Mesangial cell (primary cell): ENCODE measurements around the gene NXT2. TPM values are rescaled to one million over a fixed set of nuclear protein-coding genes. Genes with fewer than 3 reads are reported as not detected.

ENCODE experiments used
- total RNA-seq: library from RNA; depleted of rRNA; stranded (reverse); fragments of >200 nt; gene quantifications from 2 replicates; pipeline ENCODE4 v1.2.3, GENCODE V29; 2015

NXT2 gene
- 2.0 and 4.1 TPM in 2 replicates for total RNA-seq

DNA sequence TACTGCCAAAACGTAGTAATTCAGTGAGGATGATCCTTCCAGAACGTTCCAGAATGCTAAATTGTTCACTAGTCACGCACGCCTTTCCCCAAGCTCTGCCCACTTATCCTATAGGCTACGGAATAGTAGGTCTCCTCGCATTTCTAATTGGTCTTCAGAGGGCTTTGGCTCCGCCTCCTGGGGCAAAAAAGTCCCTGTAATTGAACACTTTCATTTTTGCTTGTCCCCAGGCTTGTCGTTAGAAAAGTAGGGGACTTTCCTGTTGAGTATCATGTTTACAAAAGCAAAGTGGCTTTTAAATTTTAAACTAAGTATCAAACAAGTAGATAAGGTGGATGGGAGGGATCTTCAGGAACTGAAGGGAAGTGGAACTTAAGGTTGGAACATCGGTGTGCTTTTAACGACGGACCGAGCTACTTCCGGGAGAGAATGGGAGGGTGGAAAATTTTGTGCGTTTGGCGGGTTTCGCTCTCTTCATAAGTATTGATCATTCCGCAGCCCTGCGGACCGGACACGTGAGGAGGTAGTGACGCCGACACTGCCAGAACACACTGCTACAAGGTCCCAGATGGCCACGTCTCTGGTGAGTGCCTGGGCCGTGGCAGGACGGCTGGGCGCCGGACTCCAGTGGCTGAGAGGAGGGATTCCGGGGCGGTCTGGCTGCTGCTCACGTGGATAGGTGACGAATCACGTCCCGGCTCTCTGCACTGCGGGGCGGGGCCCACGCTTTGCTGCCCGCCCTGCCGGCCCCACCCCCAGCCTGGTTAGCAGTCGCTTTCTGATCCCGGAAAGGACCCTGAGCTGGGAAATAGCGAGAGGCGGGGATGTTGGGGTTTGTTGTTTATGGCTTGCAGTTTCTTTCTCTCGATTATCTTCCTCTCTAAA lies at the start of gene NXT2:
TSS of gene NXT2 (plus strand) at position 406 of the 885 bp plus-strand sequence. CDS start at position 569, 163 bp downstream.

Other genes starting within 250 kb of the NXT2 start
- not detected in 2 replicates for gene GUCY2F, start 54.8 kb upstream of the NXT2 start, total RNA-seq
- gene KCNE5, start 88.3 kb downstream of the NXT2 start, total RNA-seq = 0.13 TPM in 1 of 2 replicates, not detected in the other
- 44.6 and 58.2 TPM in 2 replicates for gene ACSL4, start 196.4 kb downstream of the NXT2 start, total RNA-seq